ENCODE results near the gene AMIGO3. TPM values are rescaled to one million over a fixed set of nuclear protein-coding genes. Genes with fewer than 3 reads are reported as not detected.

AMIGO3 gene
- total RNA-seq, 1 donor from 2014 or later, result 0.35 TPM

GRCh38 chr3:49721596-49721895 lies 2.1 kb upstream of the AMIGO3 start:
- no peaks in the 10 kb centered on the region for H3K9me3 Mint-ChIP-seq (ENCODE audit: low read depth)
- no peak for DNase-seq (ENCODE audit: low spot score)
- H3K36me3 Mint-ChIP-seq (ENCODE audit: low read depth), result no peaks in the 10 kb centered on the region
- no peaks in the 10 kb centered on the region for H3K27me3 Mint-ChIP-seq (ENCODE audit: low read depth)
- no peak overlapping the region for H3K27ac Mint-ChIP-seq (ENCODE audit: unreplicated experiment)
- H3K4me1 Mint-ChIP-seq (ENCODE audit: low read depth), result peaks cover 49% of the 10 kb centered on the region
- no peak for TF ChIP-seq CTCF (IDR thresholded peaks at IDR 0.05)
- no peak overlapping the region for H3K4me3 Mint-ChIP-seq (ENCODE audit: unreplicated experiment)

- no peak for TF ChIP-seq CTCF (IDR thresholded peaks at IDR 0.05)
- peaks cover 49% of the 10 kb centered on the region for H3K4me1 Mint-ChIP-seq (ENCODE audit: low read depth)
- H3K4me3 Mint-ChIP-seq (ENCODE audit: unreplicated experiment), result no peak overlapping the region
- no peak overlapping the region for H3K27ac Mint-ChIP-seq (ENCODE audit: unreplicated experiment)
- no peaks in the 10 kb centered on the region for H3K27me3 Mint-ChIP-seq (ENCODE audit: low read depth)
- DNase-seq (ENCODE audit: low spot score), result no peak
- no peaks in the 10 kb centered on the region for H3K9me3 Mint-ChIP-seq (ENCODE audit: low read depth)
- H3K36me3 Mint-ChIP-seq (ENCODE audit: low read depth), result no peaks in the 10 kb centered on the region
These were observed 1.5 kb upstream of the AMIGO3 start for GRCh38 chr3:49720855-49721595.

- Mint-ChIP-seq H3K27ac (ENCODE audit: unreplicated experiment) (no peak overlapping the region), H3K4me1 (ENCODE audit: low read depth) (peaks cover 40% of the 10 kb centered on the region), H3K9me3 (ENCODE audit: low read depth) (no peaks in the 10 kb centered on the region), H3K36me3 (ENCODE audit: low read depth) (no peaks in the 10 kb centered on the region), H3K4me3 (ENCODE audit: unreplicated experiment) (peak overlapping the region; percentile 74), H3K27me3 (ENCODE audit: low read depth) (no peaks in the 10 kb centered on the region)
- TF ChIP-seq CTCF (IDR thresholded peaks at IDR 0.05), result no peak
- DNase-seq (ENCODE audit: low spot score), result no peak
These were observed 648 bp downstream of the AMIGO3 start for GRCh38 chr3:49718858-49719213.

- no peaks in the 10 kb centered on the region for H3K27me3 Mint-ChIP-seq (ENCODE audit: low read depth)
- peaks cover 38% of the 10 kb centered on the region for H3K4me1 Mint-ChIP-seq (ENCODE audit: low read depth)
- no peaks in the 10 kb centered on the region for H3K9me3 Mint-ChIP-seq (ENCODE audit: low read depth)
- no peak for TF ChIP-seq CTCF (IDR thresholded peaks at IDR 0.05)
- peak overlapping the region; percentile 74 for H3K4me3 Mint-ChIP-seq (ENCODE audit: unreplicated experiment)
- H3K36me3 Mint-ChIP-seq (ENCODE audit: low read depth), result no peaks in the 10 kb centered on the region
- H3K27ac Mint-ChIP-seq (ENCODE audit: unreplicated experiment), result no peak overlapping the region
- DNase-seq (ENCODE audit: low spot score), result peak; percentile 92
These were observed 1.3 kb downstream of the AMIGO3 start for GRCh38 chr3:49717959-49718857.

GRCh38 chr3:49717211-49717958 lies 2.1 kb downstream of the AMIGO3 start:
- no peak for TF ChIP-seq CTCF (IDR thresholded peaks at IDR 0.05)
- Mint-ChIP-seq H3K36me3 (ENCODE audit: low read depth) (no peaks in the 10 kb centered on the region), H3K27me3 (ENCODE audit: low read depth) (no peaks in the 10 kb centered on the region), H3K9me3 (ENCODE audit: low read depth) (no peaks in the 10 kb centered on the region), H3K4me3 (ENCODE audit: unreplicated experiment) (no peak overlapping the region), H3K27ac (ENCODE audit: unreplicated experiment) (peak overlapping the region; percentile 41), H3K4me1 (ENCODE audit: low read depth) (peaks cover 30% of the 10 kb centered on the region)
- DNase-seq (ENCODE audit: low spot score), result no peak

All from chondrocyte (in vitro differentiated cells).